ENCODE data around the gene TXLNB.

TXLNB gene

DNA sequence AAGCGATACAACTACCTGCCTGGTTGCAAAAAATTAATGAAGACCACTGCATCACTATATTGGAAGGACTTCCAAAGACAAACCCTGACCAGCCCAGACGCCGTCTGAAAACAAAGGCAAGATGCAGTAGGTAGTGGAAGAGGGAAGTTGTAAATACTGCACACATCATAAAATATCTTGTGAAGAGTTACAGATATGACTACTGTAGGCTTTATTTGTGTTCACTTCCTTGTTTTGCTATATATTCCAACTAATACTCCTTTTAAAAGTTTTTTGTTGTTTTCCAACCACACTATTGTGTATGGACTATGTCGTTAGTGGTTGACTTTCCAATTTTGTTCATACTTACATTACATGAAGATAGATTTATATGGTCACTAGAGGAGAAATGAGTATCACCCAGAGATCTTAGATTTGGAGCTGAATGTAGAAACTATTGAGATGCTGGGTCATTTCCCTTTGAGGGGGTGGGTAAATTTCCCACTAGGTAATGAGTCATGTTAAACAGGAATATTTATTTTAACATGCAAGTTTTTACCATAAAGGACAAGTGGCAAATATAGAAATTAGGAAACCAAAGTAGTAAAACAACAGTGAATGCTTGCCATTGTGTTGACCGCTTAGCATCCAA, 16.6 kb upstream of the TXLNB start:
- TF ChIP-seq, protein P1, sequence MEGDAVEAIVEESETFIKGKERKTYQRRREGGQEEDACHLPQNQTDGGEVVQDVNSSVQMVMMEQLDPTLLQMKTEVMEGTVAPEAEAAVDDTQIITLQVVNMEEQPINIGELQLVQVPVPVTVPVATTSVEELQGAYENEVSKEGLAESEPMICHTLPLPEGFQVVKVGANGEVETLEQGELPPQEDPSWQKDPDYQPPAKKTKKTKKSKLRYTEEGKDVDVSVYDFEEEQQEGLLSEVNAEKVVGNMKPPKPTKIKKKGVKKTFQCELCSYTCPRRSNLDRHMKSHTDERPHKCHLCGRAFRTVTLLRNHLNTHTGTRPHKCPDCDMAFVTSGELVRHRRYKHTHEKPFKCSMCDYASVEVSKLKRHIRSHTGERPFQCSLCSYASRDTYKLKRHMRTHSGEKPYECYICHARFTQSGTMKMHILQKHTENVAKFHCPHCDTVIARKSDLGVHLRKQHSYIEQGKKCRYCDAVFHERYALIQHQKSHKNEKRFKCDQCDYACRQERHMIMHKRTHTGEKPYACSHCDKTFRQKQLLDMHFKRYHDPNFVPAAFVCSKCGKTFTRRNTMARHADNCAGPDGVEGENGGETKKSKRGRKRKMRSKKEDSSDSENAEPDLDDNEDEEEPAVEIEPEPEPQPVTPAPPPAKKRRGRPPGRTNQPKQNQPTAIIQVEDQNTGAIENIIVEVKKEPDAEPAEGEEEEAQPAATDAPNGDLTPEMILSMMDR (IDR thresholded peaks at IDR 0.05): no peak

DNA sequence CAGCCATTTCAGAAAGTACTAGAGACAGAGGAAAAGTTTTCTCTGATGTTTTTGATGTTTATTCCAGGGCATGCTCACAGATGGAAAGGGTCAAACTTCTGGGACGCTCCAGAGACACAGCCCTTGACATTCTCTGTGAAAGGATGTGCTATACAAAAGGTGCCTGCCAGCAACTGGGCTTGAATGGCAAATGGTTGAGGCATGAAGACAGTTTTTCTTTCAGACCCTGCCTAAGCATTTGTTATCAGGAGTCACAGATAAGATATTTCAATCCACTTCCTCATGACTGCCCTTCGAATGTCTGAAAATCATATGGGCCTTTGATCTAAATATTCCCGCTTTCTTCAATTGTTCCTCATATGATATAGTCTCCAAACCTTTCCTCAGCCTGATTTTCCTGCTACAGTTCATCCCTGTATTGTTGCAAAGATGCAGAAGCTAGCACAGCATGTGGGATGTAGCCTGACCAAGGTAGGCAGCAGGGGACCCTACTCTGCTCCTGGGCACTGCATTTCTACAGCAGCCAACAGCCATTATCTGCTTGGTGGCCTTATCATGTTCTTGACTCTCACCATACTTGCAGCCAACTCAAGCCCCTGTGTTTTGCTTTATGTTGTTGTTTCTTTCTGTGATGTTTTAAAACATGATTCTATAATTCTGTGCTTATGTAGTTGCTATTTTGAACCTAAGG, 14.6 kb upstream of the TXLNB start:
- TF ChIP-seq, protein P1 (IDR thresholded peaks at IDR 0.05): no peak

DNA sequence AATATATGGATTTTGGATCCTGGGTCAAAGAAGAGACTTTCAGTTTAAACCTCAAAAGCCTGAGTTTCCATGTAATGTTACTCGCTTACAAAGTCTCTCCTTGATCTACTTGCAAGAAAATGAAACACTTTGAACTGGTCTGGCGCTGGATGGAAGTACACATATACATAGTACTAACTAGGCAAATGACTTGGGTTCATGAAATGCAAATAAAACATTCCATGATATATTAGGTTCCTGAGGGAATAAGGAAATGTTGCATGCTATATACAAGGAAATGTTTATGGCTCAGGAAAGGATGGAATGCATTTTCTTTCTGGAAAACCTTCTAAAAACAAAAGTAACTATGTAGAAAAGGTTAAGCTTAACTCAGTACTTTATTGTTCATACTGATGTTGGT, 11.4 kb upstream of the TXLNB start:
- TF ChIP-seq, protein P1 (IDR thresholded peaks at IDR 0.05): no peak

DNA sequence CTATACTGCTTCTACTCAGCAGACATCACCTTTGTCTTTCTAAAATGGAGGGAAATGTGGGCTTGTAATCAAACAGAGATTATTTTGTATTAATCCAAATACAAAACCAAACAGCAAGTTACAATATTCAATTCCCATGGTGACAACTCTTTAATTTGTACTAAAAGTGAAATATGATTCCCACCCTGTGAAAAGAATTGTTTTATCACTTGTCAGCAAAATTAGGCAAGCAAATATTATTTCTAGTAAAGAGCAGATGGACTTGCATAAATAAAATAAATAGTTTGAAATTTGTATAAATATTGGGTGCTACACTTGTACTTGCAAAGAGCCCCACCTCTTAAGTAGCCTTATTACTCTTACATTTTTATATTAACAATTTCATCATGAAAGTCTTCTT, 6.1 kb upstream of the TXLNB start:
- TF ChIP-seq, protein P1 (IDR thresholded peaks at IDR 0.05): no peak

DNA sequence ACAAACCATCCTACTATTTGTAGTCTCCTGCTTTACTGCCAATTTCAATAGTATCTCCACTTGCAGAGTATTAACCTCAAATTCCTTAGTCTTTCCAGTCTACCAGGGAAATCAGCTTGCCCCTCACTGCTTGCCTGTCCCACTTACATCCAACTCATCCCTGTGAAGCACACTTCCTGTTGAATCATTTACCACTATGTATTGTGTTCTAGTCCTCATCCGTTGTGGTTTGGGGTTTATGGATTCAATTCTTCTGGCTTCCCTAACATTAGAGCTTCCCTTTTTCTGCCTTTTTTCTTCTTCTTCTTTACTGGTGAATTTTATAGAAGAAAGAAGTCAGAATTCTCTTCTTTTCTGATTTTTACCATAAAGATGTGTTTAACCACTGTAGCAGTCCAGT, 5.1 kb upstream of the TXLNB start:
- TF ChIP-seq, protein P1 (IDR thresholded peaks at IDR 0.05): no peak

DNA sequence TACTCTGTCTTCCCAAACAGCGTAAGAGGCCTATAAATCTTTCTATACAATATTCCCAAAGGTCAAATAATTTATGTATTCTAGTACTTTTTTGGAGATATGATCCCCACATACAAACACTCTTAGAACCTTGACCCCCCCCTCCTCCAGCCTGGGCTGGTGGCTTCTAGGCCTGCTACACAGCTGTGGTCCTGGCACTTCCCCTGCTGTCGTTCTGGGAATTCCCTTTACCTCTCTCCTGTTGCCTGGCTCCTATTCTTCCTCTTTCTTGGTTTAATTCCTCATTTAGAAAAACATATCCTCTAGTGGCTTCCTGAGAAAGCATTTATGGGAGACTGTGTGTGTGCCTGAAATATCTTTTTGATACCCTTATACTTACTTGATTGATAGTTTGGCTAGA, 4.1 kb upstream of the TXLNB start:
- TF ChIP-seq, protein P1 (IDR thresholded peaks at IDR 0.05): no peak

DNA sequence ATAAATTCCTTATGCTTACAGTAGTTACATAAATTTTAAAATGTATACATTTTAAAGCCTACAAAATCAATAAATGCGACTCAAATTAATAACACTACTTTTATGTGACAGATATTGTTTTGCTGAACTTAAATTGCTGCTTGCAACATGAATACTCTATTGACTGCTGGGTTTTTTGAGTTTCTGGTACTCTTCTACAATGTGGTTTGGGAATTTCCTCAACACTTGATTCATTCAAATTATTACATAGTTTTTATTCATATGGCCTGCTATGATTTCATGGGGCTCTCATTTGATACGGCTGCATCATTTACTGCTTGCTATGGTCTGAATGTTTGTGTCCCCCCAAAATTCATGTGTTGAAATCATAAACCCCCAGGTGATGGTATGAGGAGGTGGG, 2.3 kb upstream of the TXLNB start:
- TF ChIP-seq, protein P1 (IDR thresholded peaks at IDR 0.05): no peak
